GM12892 (cell line): ENCODE measurements around the gene AFF3.

Experiments
- POLR2A ChIP-seq: IDR thresholded peaks from 2 replicates; pipeline ENCODE4 v1.6.1; 2011; ENCODE audit warnings: low read depth, low read length, control low read depth
- POLR2AphosphoS5 ChIP-seq: IDR thresholded peaks from 2 replicates; pipeline ENCODE4 v1.6.1; 2011; ENCODE audit warnings: low read depth, low read length, control low read depth
- TAF1 ChIP-seq: IDR thresholded peaks from 2 replicates; pipeline ENCODE4 v1.6.1; 2011; ENCODE audit warnings: low read depth, mild to moderate bottlenecking, control low read depth, low read length, borderline replicate concordance

GRCh38 chr2:100135415-100135814 lies 7.0 kb downstream of the AFF3 start:
- no peak for TF ChIP-seq POLR2AphosphoS5
- TF ChIP-seq POLR2A = no peak
- TF ChIP-seq TAF1 = no peak
